H1 (cell line): ENCODE measurements around the gene ARMH4. TPM values are rescaled to one million over a fixed set of nuclear protein-coding genes. Genes with fewer than 3 reads are reported as not detected.

ENCODE experiments used
- CTCF ChIA-PET: fragments of 300-600 bp; sonication (Branson Sonifier 250); formaldehyde crosslinking; loops from one replicate; lab custom pipeline; 2021; ENCODE audit not compliant: partially characterized antibody; lab: Charles Lee
- POLR2A ChIA-PET: fragments of 300-600 bp; sonication (Branson Sonifier 250); formaldehyde crosslinking; loops from one replicate; lab custom pipeline; 2021; ENCODE audit warnings: inconsistent platforms; ENCODE audit not compliant: partially characterized antibody; lab: Charles Lee
- DNase-seq, 2 experiments: peaks; one replicate each; pipeline versions ENCODE4 v3.0.0 to v3.0.0-alpha.2; 2010 to 2022; ENCODE audit warnings: low spot score in 2 of 2, low read depth in 1 of 2, mixed read lengths in 1 of 2
- FAIRE-seq: peaks from 2 replicates; lab custom pipeline; 2011; peaks lifted over from hg19 to GRCh38; lab: Jason Lieb, UNC
- H2AFZ ChIP-seq: 2 replicates; pipeline ENCODE4 v1.8.1; 2012; ENCODE audit warnings: low read length, inconsistent platforms
- H2AK5ac ChIP-seq: 2 replicates; pipeline ENCODE4 v1.6.1; 2013; ENCODE audit warnings: low read depth, low read length
- H2BK120ac ChIP-seq: replicated peaks from 2 replicates; pipeline ENCODE3; 2013; ENCODE audit warnings: low read depth, low read length, inconsistent platforms
- H2BK12ac ChIP-seq: 2 replicates; pipeline ENCODE4 v1.6.1; 2013; ENCODE audit warnings: low read depth, low read length
- H2BK15ac ChIP-seq: 2 replicates; pipeline ENCODE4 v1.6.1; 2013; ENCODE audit warnings: low read length
- H2BK20ac ChIP-seq: 2 replicates; pipeline ENCODE4 v1.6.1; 2013; ENCODE audit warnings: low read length
- H2BK5ac ChIP-seq: 2 replicates; pipeline ENCODE4 v1.6.1; 2013; ENCODE audit warnings: low read depth, low read length
- H3K14ac ChIP-seq: 2 replicates; pipeline ENCODE4 v1.6.1; 2013; ENCODE audit warnings: inconsistent platforms; ENCODE audit not compliant: insufficient read length
- H3K18ac ChIP-seq: 2 replicates; pipeline ENCODE4 v1.6.1; 2013; ENCODE audit warnings: low read length; ENCODE audit errors: extremely low read depth
- H3K23ac ChIP-seq: 2 replicates; pipeline ENCODE4 v1.6.1; 2013; ENCODE audit warnings: inconsistent platforms; ENCODE audit not compliant: insufficient read length
- H3K23me2 ChIP-seq: 2 replicates; pipeline ENCODE4 v1.6.1; 2013; ENCODE audit warnings: low read depth, low read length
- H3K27ac ChIP-seq: 2 replicates; pipeline ENCODE4 v1.6.1; 2011; ENCODE audit warnings: low read depth, low read length, inconsistent platforms
- H3K27me3 ChIP-seq, 4 experiments: replicated peaks in 1 of 4; 1 replicate in 1 of 4; 2 replicates in 3 of 4; pipeline versions ENCODE4 v1.6.1 to v1.8.1; 2011 to 2013; ENCODE audit warnings: low read length in 3 of 4, mild to moderate bottlenecking in 3 of 4, inconsistent platforms in 2 of 4, mixed read lengths in 2 of 4, moderate library complexity in 1 of 4; ENCODE audit not compliant: control insufficient read depth in 3 of 4, insufficient read depth in 3 of 4; ENCODE audit errors: extremely low read depth in 1 of 4
- H3K36me3 ChIP-seq, 4 experiments: 2 replicates each; pipeline versions ENCODE4 v1.6.1 to v1.8.1; 2011 to 2013; ENCODE audit warnings: mild to moderate bottlenecking in 4 of 4, low read length in 3 of 4, moderate library complexity in 2 of 4, control low read depth in 1 of 4, inconsistent platforms in 1 of 4; ENCODE audit not compliant: insufficient read depth in 4 of 4, control insufficient read depth in 2 of 4
- H3K4ac ChIP-seq: replicated peaks from 2 replicates; pipeline ENCODE3; 2013; ENCODE audit warnings: low read length, low read depth, mixed read lengths, inconsistent platforms; ENCODE audit not compliant: insufficient read length
- H3K4me1 ChIP-seq, 4 experiments: replicated peaks in 1 of 4; 1 replicate in 1 of 4; 2 replicates in 3 of 4; pipeline versions ENCODE4 v1.6.1 to v1.8.1; 2011 to 2013; ENCODE audit warnings: low read length in 3 of 4, inconsistent platforms in 2 of 4, mixed read lengths in 1 of 4; ENCODE audit not compliant: insufficient read depth in 4 of 4, control insufficient read depth in 3 of 4
- H3K4me2 ChIP-seq, 2 experiments: 2 replicates each; pipeline versions ENCODE4 v1.6.1 to v1.8.1; 2011 to 2013; ENCODE audit warnings: low read depth in 2 of 2, low read length in 2 of 2, control low read depth in 1 of 2, inconsistent platforms in 1 of 2, mild to moderate bottlenecking in 1 of 2; ENCODE audit not compliant: insufficient read depth in 1 of 2
- H3K4me3 ChIP-seq, 4 experiments: fragments of 200-600, 300-600 bp in 1 of 4; sonication (generic), shearing (Covaris generic), sonication (Bioruptor Twin) in 1 of 4; 2 replicates each; pipeline versions ENCODE4 v1.5.1 to v1.8.1; 2011 to 2016; ENCODE audit warnings: low read length in 4 of 4, low read depth in 3 of 4, control low read depth in 2 of 4, inconsistent platforms in 2 of 4, mild to moderate bottlenecking in 2 of 4, mixed read lengths in 1 of 4, moderate library complexity in 1 of 4; ENCODE audit not compliant: insufficient read depth in 2 of 4; ENCODE audit errors: extremely low read depth in 1 of 4
- H3K56ac ChIP-seq: replicated peaks from 2 replicates; pipeline ENCODE3; 2013; ENCODE audit warnings: low read depth, mild to moderate bottlenecking, mixed read lengths, low read length, inconsistent platforms; ENCODE audit not compliant: insufficient read length
- H3K79me1 ChIP-seq: 2 replicates; pipeline ENCODE4 v1.6.1; 2013; ENCODE audit warnings: low read depth, low read length, control low read depth
- H3K79me2 ChIP-seq, 2 experiments: 2 replicates each; pipeline versions ENCODE4 v1.6.1 to v1.8.1; 2012 to 2013; ENCODE audit warnings: low read length in 2 of 2, mild to moderate bottlenecking in 2 of 2, inconsistent platforms in 1 of 2; ENCODE audit not compliant: insufficient read depth in 2 of 2, control insufficient read depth in 1 of 2
- H3K9ac ChIP-seq, 4 experiments: replicated peaks in 1 of 4; 1 replicate in 1 of 4; 2 replicates in 3 of 4; pipeline versions ENCODE4 v1.6.1 to v1.8.1; 2011 to 2013; ENCODE audit warnings: low read depth in 3 of 4, low read length in 3 of 4, control low read depth in 2 of 4, mild to moderate bottlenecking in 2 of 4, moderate library complexity in 2 of 4, inconsistent platforms in 1 of 4; ENCODE audit errors: extremely low read depth in 1 of 4
- H3K9me3 ChIP-seq, 2 experiments: 2 replicates each; pipeline versions ENCODE4 v1.6.1 to v1.8.1; 2012 to 2013; ENCODE audit warnings: mild to moderate bottlenecking in 2 of 2, moderate library complexity in 2 of 2, control low read depth in 1 of 2, inconsistent platforms in 1 of 2, low read depth in 1 of 2, low read length in 1 of 2, mixed read lengths in 1 of 2; ENCODE audit not compliant: insufficient read depth in 2 of 2
- H4K20me1 ChIP-seq, 2 experiments: replicated peaks in 1 of 2; 2 replicates each; pipeline versions ENCODE3 to v1.8.1; 2011 to 2013; ENCODE audit warnings: inconsistent platforms in 2 of 2, low read length in 2 of 2, mild to moderate bottlenecking in 1 of 2; ENCODE audit not compliant: insufficient read depth in 2 of 2, control insufficient read depth in 1 of 2
- H4K5ac ChIP-seq: 2 replicates; pipeline ENCODE4 v1.6.1; 2013; ENCODE audit warnings: low read length, low read depth, mixed read lengths, inconsistent platforms; ENCODE audit not compliant: insufficient read length
- H4K8ac ChIP-seq: 2 replicates; pipeline ENCODE4 v1.8.0; 2013; ENCODE audit warnings: mild to moderate bottlenecking, moderate library complexity, low read length, inconsistent platforms; ENCODE audit not compliant: insufficient read depth; ENCODE audit errors: extremely low read depth
- H4K91ac ChIP-seq: replicated peaks from 2 replicates; pipeline ENCODE3; 2013; ENCODE audit warnings: low read length, mixed read lengths, inconsistent platforms; ENCODE audit not compliant: insufficient read length
- BRCA1 ChIP-seq: IDR thresholded peaks from 2 replicates; pipeline ENCODE4 v1.6.1; 2012; ENCODE audit warnings: low read depth, low read length, improper control_type of control experiment
- CEBPB ChIP-seq: IDR thresholded peaks from 2 replicates; pipeline ENCODE4 v1.6.1; 2012; ENCODE audit warnings: low read depth, low read length
- RAD21 ChIP-seq, 2 experiments: IDR thresholded peaks in 1 of 2; conservative IDR thresholded peaks in 1 of 2; 2 replicates each; pipeline ENCODE4 v1.6.1; 2011; ENCODE audit warnings: low read depth in 2 of 2, low read length in 2 of 2, improper control_type of control experiment in 1 of 2, inconsistent platforms in 1 of 2, mild to moderate bottlenecking in 1 of 2, moderate library complexity in 1 of 2
- RXRA ChIP-seq: IDR thresholded peaks from 2 replicates; pipeline ENCODE4 v1.6.1; 2011; ENCODE audit warnings: low read depth, mild to moderate bottlenecking, low read length, moderate library complexity; ENCODE audit not compliant: insufficient read depth
- polyA plus RNA-seq, 7 experiments: library from polyadenylated mRNA; depleted of rRNA in 3 of 7; stranded (reverse) in 5 of 7; unstranded in 2 of 7; fragments of >200 nt in 5 of 7; fragments of 200-250 nt in 2 of 7; gene quantifications; 1 replicate in 5 of 7; 2 replicates in 1 of 7; 4 replicates in 1 of 7; pipeline versions ENCODE4 v1.2.1 to v1.2.3, GENCODE V29; 2011 to 2013; ENCODE audit warnings: missing spikeins in 2 of 7, mixed read lengths in 2 of 7
- total RNA-seq: library from RNA; stranded (reverse); fragmentation: NEBNext Ultra II Directional; extraction: Animal tissue kit (Norgen Biotek cat#: 25700); gene quantifications from 2 replicates; pipeline ENCODE4 v1.2.1, GENCODE V29; 2021
- TF ChIP-seq, protein P1 (sequence below), 3 experiments: IDR thresholded peaks; 1 replicate in 2 of 3; 2 replicates in 1 of 3; pipeline versions ENCODE4 v1.5.1 to v1.6.1; 2011; ENCODE audit warnings: low read length in 3 of 3, mild to moderate bottlenecking in 3 of 3, inconsistent platforms in 2 of 3, low read depth in 1 of 3, moderate library complexity in 1 of 3; ENCODE audit not compliant: insufficient read depth in 1 of 3; ENCODE audit errors: control extremely low read depth in 1 of 3

The ARMH4 gene
- total and polyA plus RNA-seq, 2 of the 8 experiments (the other 6 are each of a cell fraction or from before 2014, with no cell fraction given): 7.1 to 25.4 TPM

DNA sequence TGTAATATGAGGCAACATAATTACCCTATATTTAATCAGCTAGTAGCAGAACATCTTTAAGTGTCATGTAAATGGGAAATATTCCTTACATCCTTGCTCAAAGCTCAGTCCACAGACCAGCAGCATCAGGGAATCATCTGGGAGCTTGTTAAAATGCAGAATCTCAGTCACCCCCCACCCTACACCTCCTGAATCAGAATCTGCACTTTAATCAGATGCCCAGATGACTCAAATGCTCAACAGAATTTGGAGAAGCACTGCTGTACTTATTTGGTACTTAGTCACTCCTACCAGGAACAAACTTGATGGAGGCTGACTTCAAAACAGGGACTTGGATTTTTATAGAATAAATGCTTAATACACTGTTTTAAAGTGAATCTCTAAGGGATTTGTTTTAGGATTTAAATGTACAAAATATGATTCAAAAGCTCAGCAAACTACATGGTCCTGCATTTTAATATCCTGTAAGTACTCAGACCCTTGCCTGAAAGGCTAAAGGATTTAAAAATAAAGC lies 96.5 kb downstream of the ARMH4 start:
- no peak overlapping the region for H2AFZ ChIP-seq
- no peak overlapping the region for H3K9ac ChIP-seq
- POLR2A ChIA-PET: no interaction called here
- no peaks in the 10 kb centered on the region; the same call in 1 of the 2 replicates for H3K79me1 ChIP-seq
- H3K4me1 ChIP-seq: 0 out of 7 replicates have a peak, but pooled peaks cover 0 to 1% (median 0%) of the 10 kb centered on the region in 4 experiments
- TF ChIP-seq, protein P1, sequence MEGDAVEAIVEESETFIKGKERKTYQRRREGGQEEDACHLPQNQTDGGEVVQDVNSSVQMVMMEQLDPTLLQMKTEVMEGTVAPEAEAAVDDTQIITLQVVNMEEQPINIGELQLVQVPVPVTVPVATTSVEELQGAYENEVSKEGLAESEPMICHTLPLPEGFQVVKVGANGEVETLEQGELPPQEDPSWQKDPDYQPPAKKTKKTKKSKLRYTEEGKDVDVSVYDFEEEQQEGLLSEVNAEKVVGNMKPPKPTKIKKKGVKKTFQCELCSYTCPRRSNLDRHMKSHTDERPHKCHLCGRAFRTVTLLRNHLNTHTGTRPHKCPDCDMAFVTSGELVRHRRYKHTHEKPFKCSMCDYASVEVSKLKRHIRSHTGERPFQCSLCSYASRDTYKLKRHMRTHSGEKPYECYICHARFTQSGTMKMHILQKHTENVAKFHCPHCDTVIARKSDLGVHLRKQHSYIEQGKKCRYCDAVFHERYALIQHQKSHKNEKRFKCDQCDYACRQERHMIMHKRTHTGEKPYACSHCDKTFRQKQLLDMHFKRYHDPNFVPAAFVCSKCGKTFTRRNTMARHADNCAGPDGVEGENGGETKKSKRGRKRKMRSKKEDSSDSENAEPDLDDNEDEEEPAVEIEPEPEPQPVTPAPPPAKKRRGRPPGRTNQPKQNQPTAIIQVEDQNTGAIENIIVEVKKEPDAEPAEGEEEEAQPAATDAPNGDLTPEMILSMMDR (IDR thresholded peaks at IDR 0.05; ENCODE audit: control extremely low read depth in 1 of 3, insufficient read depth in 1 of 3, low read depth in 1 of 3, low read length in 3 of 3): no peak
- TF ChIP-seq RAD21 (IDR thresholded peaks at IDR 0.05 in 1 of 2, conservative IDR thresholded peaks at IDR 0.05 in 1 of 2; ENCODE audit: low read depth in 2 of 2, low read length in 2 of 2) (no peak), BRCA1 (no peak), RXRA (no peak), CEBPB (no peak)
- H3K14ac ChIP-seq: no peak overlapping the region
- no peak overlapping the region for H3K27ac ChIP-seq
- no peak overlapping the region for H3K23ac ChIP-seq
- no peaks in the 10 kb centered on the region for H3K27me3 ChIP-seq
- no peak overlapping the region for H3K56ac ChIP-seq
- no peak overlapping the region for H2BK120ac ChIP-seq
- no peaks in the 10 kb centered on the region for H3K79me2 ChIP-seq
- H4K5ac ChIP-seq: no peak overlapping the region
- DNase-seq: no peak
- H4K8ac ChIP-seq: no peak overlapping the region
- no peak overlapping the region for H2BK5ac ChIP-seq
- no peak overlapping the region for H3K4me2 ChIP-seq
- H2BK20ac ChIP-seq: no peak overlapping the region
- no peak overlapping the region for H2AK5ac ChIP-seq
- H2BK15ac ChIP-seq: no peak overlapping the region
- H4K20me1 ChIP-seq: no peaks in the 10 kb centered on the region
- H4K91ac ChIP-seq: no peak overlapping the region
- H2BK12ac ChIP-seq: no peak overlapping the region
- no peak for FAIRE-seq
- H3K4ac ChIP-seq: no peak overlapping the region
- no peak overlapping the region for H3K18ac ChIP-seq
- no peaks in the 10 kb centered on the region for H3K36me3 ChIP-seq
- CTCF ChIA-PET: interaction anchor here (0.5 to 2.1 kb wide), 4 partner anchors 15 to 1205 kb away, joined by 3 to 4 read pairs (median 3); no protein-coding TSS in a partner anchor
- no peaks in the 10 kb centered on the region for H3K9me3 ChIP-seq
- no peaks in the 10 kb centered on the region for H3K23me2 ChIP-seq
- no peak overlapping the region for H3K4me3 ChIP-seq
